ENCODE measurements around the gene KRCC1. TPM values are rescaled to one million over a fixed set of nuclear protein-coding genes. Genes with fewer than 3 reads are reported as not detected.

Gene KRCC1
- total RNA-seq, 4 donors from 2014 or later: 29.4 to 39.3 (median 32.2) TPM

DNA sequence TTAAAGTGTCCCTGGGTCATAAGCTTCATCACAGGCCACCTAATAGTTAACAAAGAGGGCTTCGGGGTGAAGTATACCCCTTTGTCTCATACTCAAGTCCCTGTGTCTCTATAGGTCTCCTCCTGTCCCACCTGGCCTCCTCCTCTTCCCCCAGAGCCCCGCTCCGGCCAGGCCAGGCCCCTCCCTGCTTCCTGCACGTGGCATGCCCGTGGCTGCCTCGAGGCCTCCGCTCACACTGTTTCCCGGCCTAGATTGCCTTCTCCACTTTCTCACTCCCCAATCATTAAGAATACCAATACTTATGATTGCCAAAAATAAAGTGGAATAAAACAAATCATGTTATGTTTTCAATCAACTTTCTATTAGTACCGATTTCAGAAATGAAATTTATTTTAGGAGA is 30.8 kb upstream of the KRCC1 start:
- H3K27ac ChIP-seq: no peak overlapping the region
- no peak for DNase-seq (ENCODE audit: low spot score in 2 of 2)
- no peaks in the 10 kb centered on the region for H3K27me3 ChIP-seq
- no peaks in the 10 kb centered on the region for H3K36me3 ChIP-seq
- TF ChIP-seq, protein P1, sequence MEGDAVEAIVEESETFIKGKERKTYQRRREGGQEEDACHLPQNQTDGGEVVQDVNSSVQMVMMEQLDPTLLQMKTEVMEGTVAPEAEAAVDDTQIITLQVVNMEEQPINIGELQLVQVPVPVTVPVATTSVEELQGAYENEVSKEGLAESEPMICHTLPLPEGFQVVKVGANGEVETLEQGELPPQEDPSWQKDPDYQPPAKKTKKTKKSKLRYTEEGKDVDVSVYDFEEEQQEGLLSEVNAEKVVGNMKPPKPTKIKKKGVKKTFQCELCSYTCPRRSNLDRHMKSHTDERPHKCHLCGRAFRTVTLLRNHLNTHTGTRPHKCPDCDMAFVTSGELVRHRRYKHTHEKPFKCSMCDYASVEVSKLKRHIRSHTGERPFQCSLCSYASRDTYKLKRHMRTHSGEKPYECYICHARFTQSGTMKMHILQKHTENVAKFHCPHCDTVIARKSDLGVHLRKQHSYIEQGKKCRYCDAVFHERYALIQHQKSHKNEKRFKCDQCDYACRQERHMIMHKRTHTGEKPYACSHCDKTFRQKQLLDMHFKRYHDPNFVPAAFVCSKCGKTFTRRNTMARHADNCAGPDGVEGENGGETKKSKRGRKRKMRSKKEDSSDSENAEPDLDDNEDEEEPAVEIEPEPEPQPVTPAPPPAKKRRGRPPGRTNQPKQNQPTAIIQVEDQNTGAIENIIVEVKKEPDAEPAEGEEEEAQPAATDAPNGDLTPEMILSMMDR (IDR thresholded peaks at IDR 0.05): no peak
- TF ChIP-seq EP300 (IDR thresholded peaks at IDR 0.05) (no peak), POLR2A (IDR thresholded peaks at IDR 0.05) (no peak)
- no peak overlapping the region for H3K4me3 ChIP-seq
- no peaks in the 10 kb centered on the region for H3K9me3 ChIP-seq
- WGBS, 2 donors: 82 to 83% methylated on average over 9 of the region's 9 CpGs
- H3K4me1 ChIP-seq: peaks cover 0 to 19% (median 4%) of the 10 kb centered on the region in 4 donors

DNA sequence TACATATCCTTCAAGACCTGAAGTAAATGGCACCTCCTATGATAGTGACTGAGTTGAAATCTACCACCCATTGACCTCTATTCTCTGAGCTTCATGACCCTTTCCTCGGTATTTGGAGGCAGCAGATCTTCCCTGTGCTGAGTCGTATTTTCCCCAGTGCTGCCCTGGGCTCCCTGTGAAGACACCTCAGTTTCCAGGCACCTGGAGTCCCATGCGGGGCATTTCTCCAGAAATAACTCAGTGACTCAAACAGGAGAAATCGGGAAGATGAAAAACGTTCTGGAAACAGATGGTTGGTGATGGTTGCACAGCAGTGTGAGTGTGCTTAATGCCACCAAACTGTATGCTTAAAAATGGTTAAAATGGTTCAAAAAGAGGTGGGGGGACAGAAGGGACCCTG is 30.0 kb upstream of the KRCC1 start:
- Histone ChIP-seq H3K27me3 (no peaks in the 10 kb centered on the region), H3K9me3 (no peaks in the 10 kb centered on the region), H3K36me3 (no peaks in the 10 kb centered on the region), H3K4me1 (peaks cover 0 to 19% (median 4%) of the 10 kb centered on the region in 4 donors), H3K4me3 (no peak overlapping the region), H3K27ac (no peak overlapping the region)
- 82 to 86% methylated on average over 5 of the region's 5 CpGs for WGBS, 2 donors
- DNase-seq (ENCODE audit: low spot score in 2 of 2): no peak
- TF ChIP-seq, protein P1 (IDR thresholded peaks at IDR 0.05): no peak
- no peak for TF ChIP-seq POLR2A (IDR thresholded peaks at IDR 0.05)
- TF ChIP-seq EP300 (IDR thresholded peaks at IDR 0.05): no peak

DNA sequence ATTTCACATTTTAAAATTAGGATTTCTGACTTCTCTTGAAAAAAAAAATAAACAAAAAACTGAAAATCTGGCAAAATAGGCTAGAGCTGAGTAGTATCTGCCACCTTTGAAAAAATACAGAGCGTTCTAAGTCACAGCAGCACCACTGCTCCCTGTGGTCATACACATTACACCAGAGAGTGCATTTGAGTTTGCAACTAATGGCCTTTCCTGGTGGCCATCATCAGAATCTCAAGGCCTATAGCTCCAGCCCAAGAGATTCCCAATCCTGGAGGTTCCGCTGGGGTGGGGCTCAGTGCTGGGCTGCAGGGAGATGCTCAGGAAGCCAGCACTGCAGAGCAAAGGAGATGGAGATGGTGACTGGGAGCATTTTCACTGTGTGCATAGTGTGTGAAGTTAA is 29.5 kb upstream of the KRCC1 start:
- H3K9me3 ChIP-seq: no peaks in the 10 kb centered on the region
- 92 to 93% methylated on average over 2 of the region's 2 CpGs for WGBS, 2 donors
- H3K27me3 ChIP-seq: no peaks in the 10 kb centered on the region
- H3K4me3 ChIP-seq: no peak overlapping the region
- peaks cover 0 to 19% (median 4%) of the 10 kb centered on the region in 4 donors for H3K4me1 ChIP-seq
- no peak overlapping the region for H3K27ac ChIP-seq
- TF ChIP-seq POLR2A (IDR thresholded peaks at IDR 0.05): no peak
- TF ChIP-seq, protein P1 (IDR thresholded peaks at IDR 0.05): no peak
- no peak for TF ChIP-seq EP300 (IDR thresholded peaks at IDR 0.05)
- H3K36me3 ChIP-seq: no peaks in the 10 kb centered on the region
- no peak for DNase-seq (ENCODE audit: low spot score in 2 of 2)

DNA sequence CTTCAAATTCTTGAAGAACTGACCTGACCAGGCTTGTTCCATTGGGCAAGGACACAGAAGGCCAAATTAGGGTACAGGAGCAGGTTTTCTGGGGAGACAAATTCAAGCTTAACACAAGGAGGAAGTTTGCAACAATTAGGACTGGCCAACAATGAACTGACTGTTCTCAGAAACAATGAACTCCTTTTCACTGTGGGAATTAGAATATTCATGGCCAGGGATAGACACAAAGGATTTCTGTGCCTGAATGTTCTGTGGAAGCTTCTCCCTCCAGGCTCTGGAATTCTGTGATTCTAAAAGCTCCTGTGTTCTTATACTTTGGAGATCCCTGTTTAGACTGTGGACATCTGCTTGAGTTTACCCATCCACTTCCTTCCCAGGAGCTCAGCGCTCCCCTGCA is 27.2 kb upstream of the KRCC1 start:
- no peak for DNase-seq (ENCODE audit: low spot score in 2 of 2)
- peak in 1 of 2 donors; percentile 22 for TF ChIP-seq EP300 (IDR thresholded peaks at IDR 0.05)
- TF ChIP-seq, protein P1 (IDR thresholded peaks at IDR 0.05): no peak
- no peaks in the 10 kb centered on the region for H3K9me3 ChIP-seq
- H3K27ac ChIP-seq: peak overlapping the region; percentile 30 to 81 (median 66)
- H3K36me3 ChIP-seq: no peaks in the 10 kb centered on the region
- no peaks in the 10 kb centered on the region for H3K27me3 ChIP-seq
- WGBS, 2 donors: 43 to 50% methylated on average over 1 of the region's 1 CpG
- H3K4me3 ChIP-seq: no peak overlapping the region
- peaks cover 0 to 19% (median 4%) of the 10 kb centered on the region in 4 donors for H3K4me1 ChIP-seq

DNA sequence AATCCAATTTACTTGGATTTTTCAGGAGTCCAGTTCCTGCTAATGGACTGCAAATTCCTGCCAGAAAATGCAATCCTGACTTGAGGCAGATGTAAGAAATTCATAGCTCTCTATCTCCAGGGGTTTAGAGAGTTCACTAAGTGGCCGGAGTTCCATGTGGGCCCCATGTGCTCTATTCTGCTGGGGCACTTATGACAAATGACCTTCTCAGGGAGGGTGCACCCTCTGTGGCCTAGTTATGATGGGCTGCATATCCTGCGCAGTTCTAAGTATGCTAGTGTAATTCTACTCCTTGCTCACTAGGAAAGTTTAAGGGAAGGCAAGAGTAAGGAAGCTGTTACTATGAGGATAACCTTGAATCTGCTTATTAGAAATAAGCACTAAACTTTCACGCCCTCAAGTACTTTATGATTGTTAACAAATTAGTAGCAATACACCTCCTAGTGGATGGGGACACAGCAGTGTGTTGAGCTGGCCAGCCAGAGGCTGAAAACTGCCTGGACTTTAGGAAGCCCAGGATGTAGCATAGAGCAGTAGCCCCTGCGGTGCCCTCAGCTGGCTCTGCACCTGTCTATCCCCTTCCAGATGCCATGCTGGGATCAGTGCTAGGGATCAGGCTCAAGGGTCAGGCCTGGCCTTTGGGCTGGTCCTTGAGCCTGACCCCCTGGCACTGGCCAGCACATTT is 26.5 kb upstream of the KRCC1 start:
- DNase-seq (ENCODE audit: low spot score in 2 of 2): no peak
- TF ChIP-seq POLR2A (IDR thresholded peaks at IDR 0.05) (no peak), EP300 (IDR thresholded peaks at IDR 0.05) (no peak)
- TF ChIP-seq, protein P1 (IDR thresholded peaks at IDR 0.05): no peak
- 57 to 64% methylated on average over 4 of the region's 4 CpGs for WGBS, 2 donors
- peaks cover 0 to 19% (median 4%) of the 10 kb centered on the region in 4 donors for H3K4me1 ChIP-seq
- peak overlapping the region; percentile 30 to 81 (median 66) for H3K27ac ChIP-seq
- no peaks in the 10 kb centered on the region for H3K27me3 ChIP-seq
- no peaks in the 10 kb centered on the region for H3K36me3 ChIP-seq
- no peaks in the 10 kb centered on the region for H3K9me3 ChIP-seq
- no peak overlapping the region for H3K4me3 ChIP-seq

All from tibial nerve (tissue), 4 donors.